OCI-LY7 (cell line): Measurements from ENCODE around the gene PHF23. TPM values are rescaled to one million over a fixed set of nuclear protein-coding genes. Genes with fewer than 3 reads are reported as not detected.

Experiments
- BruUV-seq: library from RNA; stranded (reverse); fragments of 400-500 nt; replicated peaks from 2 replicates; lab custom pipeline; 2021; lab: Mats Ljungman, UMichigan
- CTCF ChIA-PET: fragments of 300-600 bp; sonication (Branson Sonifier 250); formaldehyde crosslinking; loops from one replicate; lab custom pipeline; 2022; ENCODE audit warnings: antibody characterized with exemption; ENCODE audit not compliant: unreplicated experiment; lab: Charles Lee
- POLR2A ChIA-PET: fragments of 300-600 bp; sonication (Branson Sonifier 250); formaldehyde crosslinking; loops from one replicate; lab custom pipeline; 2022; ENCODE audit warnings: antibody characterized with exemption; lab: Charles Lee
- DNase-seq: peaks from one replicate; pipeline ENCODE4 v3.0.0-alpha.2; 2015; ENCODE audit warnings: low spot score
- H2AFZ ChIP-seq: fragments of 200-600 bp; sonication (generic), shearing (Covaris generic); 2 replicates; pipeline ENCODE4 v1.6.1; 2014; ENCODE audit warnings: mild to moderate bottlenecking, antibody characterized with exemption, low read length, moderate library complexity
- H3K27ac ChIP-seq: fragments of 200-600 bp; sonication (generic); 2 replicates; pipeline ENCODE4 v1.5.1; 2014; ENCODE audit warnings: mixed run types, low read depth, mild to moderate bottlenecking, moderate library complexity, low read length, inconsistent platforms; ENCODE audit not compliant: poor library complexity, severe bottlenecking
- H3K36me3 ChIP-seq: fragments of 200-600 bp; sonication (generic); 2 replicates; pipeline ENCODE4 v1.6.1; 2014; ENCODE audit warnings: mild to moderate bottlenecking, antibody characterized with exemption, low read length, moderate library complexity, mixed read lengths; ENCODE audit not compliant: insufficient read depth
- H3K4me1 ChIP-seq: fragments of 200-600 bp; sonication (generic); 2 replicates; pipeline ENCODE4 v1.5.1; 2014; ENCODE audit warnings: mild to moderate bottlenecking, low read length; ENCODE audit not compliant: insufficient read depth, poor library complexity, severe bottlenecking
- H3K4me2 ChIP-seq: fragments of 200-600 bp; sonication (generic); 2 replicates; pipeline ENCODE4 v1.6.1; 2014; ENCODE audit warnings: mild to moderate bottlenecking, low read length
- H3K4me3 ChIP-seq: fragments of 200-600 bp; sonication (generic); 2 replicates; pipeline ENCODE4 v1.5.1; 2014; ENCODE audit warnings: mild to moderate bottlenecking, low read depth, low read length; ENCODE audit not compliant: poor library complexity, severe bottlenecking
- H3K79me2 ChIP-seq: fragments of 200-600 bp; sonication (generic); 2 replicates; pipeline ENCODE4 v1.6.1; 2016; ENCODE audit warnings: low read depth, mild to moderate bottlenecking, low read length, moderate library complexity, mixed read lengths; ENCODE audit not compliant: insufficient read depth
- H3K9me2 ChIP-seq: fragments of 200-600 bp; sonication (generic); 2 replicates; pipeline ENCODE4 v1.6.1; 2016; ENCODE audit warnings: mild to moderate bottlenecking, low read length, mixed read lengths; ENCODE audit not compliant: insufficient read depth
- H3K9me3 ChIP-seq: fragments of 200-600 bp; sonication (generic); 2 replicates; pipeline ENCODE4 v1.6.1; 2014; ENCODE audit warnings: mild to moderate bottlenecking, mixed run types, low read length, mixed read lengths
- H4K20me1 ChIP-seq: fragments of 200-600 bp; sonication (generic); 2 replicates; pipeline ENCODE4 v1.6.1; 2014; ENCODE audit warnings: mild to moderate bottlenecking, antibody characterized with exemption, low read length, moderate library complexity, mixed read lengths; ENCODE audit not compliant: insufficient read depth
- EZH2phosphoT487 ChIP-seq: fragments of 200-600 bp; sonication (generic); IDR thresholded peaks from 2 replicates; pipeline ENCODE4 v1.6.1; 2018; ENCODE audit warnings: low read depth, borderline replicate concordance, mild to moderate bottlenecking, mixed run types, antibody characterized with exemption, low read length, moderate library complexity, mixed read lengths
- intact Hi-C: fragments of 100-400 bp; cut with micrococcal nuclease; formaldehyde crosslinking; loops from one replicate; pipeline ENCODE4 v1.10.0; 2022; ENCODE audit not compliant: unreplicated experiment
- total RNA-seq, 2 experiments: library from RNA; depleted of rRNA in 1 of 2; stranded (reverse); fragments of >200 nt in 1 of 2; shearing (Covaris generic) in 1 of 2; gene quantifications; 2 replicates each; pipeline ENCODE4 v1.2.3, GENCODE V29; 2014 to 2022
- TF ChIP-seq, protein P1 (sequence below): fragments of 200-600 bp; sonication (generic); conservative IDR thresholded peaks from 2 replicates; pipeline ENCODE4 v1.5.1; 2014; ENCODE audit warnings: mild to moderate bottlenecking, antibody characterized with exemption, low read length, moderate library complexity, mixed read lengths

PHF23 gene
- total RNA-seq, 2 experiments from 2014 or later = 43.3 to 47.7 TPM

DNA sequence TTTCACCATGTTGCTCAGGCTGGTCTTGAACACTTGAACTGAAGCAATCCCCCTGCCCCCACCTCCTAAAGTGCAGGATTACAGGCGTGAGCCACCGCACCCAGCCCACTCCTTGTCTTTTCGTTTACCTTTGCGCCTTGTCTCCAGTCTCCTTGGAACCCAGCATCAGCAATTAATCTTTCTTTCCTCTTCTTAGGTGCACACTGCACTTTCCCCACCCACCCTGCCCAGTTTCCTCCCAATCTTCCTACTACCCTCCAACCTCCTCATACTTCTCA, 24.5 kb upstream of the PHF23 start:
- H3K4me2 ChIP-seq = peak overlapping the region; percentile 65; the same call in 1 of the 2 replicates
- H3K9me3 ChIP-seq = no peaks in the 10 kb centered on the region
- H3K4me3 ChIP-seq = peak overlapping the region; percentile 44
- TF ChIP-seq EZH2phosphoT487 = no peak
- TF ChIP-seq, protein P1, sequence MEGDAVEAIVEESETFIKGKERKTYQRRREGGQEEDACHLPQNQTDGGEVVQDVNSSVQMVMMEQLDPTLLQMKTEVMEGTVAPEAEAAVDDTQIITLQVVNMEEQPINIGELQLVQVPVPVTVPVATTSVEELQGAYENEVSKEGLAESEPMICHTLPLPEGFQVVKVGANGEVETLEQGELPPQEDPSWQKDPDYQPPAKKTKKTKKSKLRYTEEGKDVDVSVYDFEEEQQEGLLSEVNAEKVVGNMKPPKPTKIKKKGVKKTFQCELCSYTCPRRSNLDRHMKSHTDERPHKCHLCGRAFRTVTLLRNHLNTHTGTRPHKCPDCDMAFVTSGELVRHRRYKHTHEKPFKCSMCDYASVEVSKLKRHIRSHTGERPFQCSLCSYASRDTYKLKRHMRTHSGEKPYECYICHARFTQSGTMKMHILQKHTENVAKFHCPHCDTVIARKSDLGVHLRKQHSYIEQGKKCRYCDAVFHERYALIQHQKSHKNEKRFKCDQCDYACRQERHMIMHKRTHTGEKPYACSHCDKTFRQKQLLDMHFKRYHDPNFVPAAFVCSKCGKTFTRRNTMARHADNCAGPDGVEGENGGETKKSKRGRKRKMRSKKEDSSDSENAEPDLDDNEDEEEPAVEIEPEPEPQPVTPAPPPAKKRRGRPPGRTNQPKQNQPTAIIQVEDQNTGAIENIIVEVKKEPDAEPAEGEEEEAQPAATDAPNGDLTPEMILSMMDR = no peak
- no peaks in the 10 kb centered on the region for H3K9me2 ChIP-seq
- H3K79me2 ChIP-seq = no peaks in the 10 kb centered on the region
- H3K27ac ChIP-seq = no peak overlapping the region
- CTCF ChIA-PET = no interaction called here
- POLR2A ChIA-PET = interaction anchor here (1.0 kb wide), 1 partner anchor 46 kb away, joined by 3 read pairs; no protein-coding TSS in a partner anchor
- peaks cover 9% of the 10 kb centered on the region for H3K36me3 ChIP-seq
- H3K4me1 ChIP-seq = peaks cover 17% of the 10 kb centered on the region
- DNase-seq = no peak
- peak overlapping the region; percentile 62; the same call in 1 of the 2 replicates for H2AFZ ChIP-seq
- BruUV-seq = no TSS peak
- H4K20me1 ChIP-seq = no peaks in the 10 kb centered on the region
- intact Hi-C loops = no loop called here

DNA sequence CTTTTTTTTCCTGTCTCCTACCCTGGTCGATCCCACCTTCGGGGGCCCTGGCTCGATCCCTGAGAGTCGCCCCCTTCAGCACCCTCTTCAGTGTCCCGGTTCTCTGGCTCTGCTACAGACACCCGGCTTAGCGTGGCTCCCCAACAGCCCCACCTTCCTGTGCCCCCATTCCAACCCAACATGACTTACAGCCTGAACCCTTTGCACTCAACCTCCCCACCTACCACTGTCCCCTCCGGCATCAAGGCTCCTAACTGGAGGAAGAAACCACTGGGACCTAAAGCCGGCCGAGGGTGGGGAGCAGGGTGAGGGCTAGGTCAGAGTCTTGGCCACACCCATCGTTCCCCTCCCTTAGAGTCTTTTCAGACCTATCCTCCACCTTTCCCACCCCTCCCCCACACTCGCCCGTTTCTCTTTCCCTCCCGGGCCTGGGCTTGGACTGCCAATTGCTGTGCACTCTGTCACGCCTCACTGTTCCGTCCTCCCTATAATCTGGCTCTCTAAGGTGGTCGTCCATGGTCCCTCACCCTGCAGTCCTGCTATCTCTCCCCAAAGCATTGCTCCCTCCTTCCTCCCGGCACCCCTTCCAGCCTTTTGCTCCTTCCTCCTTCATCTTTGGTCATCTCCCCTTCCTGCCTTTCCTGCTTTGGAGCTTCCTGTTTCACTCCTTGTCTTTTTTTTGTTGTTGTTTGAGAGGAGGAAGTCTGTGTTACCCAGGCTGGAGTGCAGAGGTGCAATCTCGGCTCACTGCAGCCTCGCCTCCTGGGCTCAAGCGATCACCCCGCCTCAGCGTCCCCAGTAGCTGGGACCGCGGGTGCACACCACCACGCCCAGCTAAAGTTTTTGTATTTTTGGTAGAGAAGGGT, 23.9 kb upstream of the PHF23 start:
- DNase-seq = no peak
- peak overlapping the region; percentile 44 for H3K4me3 ChIP-seq
- peak overlapping the region; percentile 65 for H3K4me2 ChIP-seq
- H2AFZ ChIP-seq = peak overlapping the region; percentile 62
- CTCF ChIA-PET = no interaction called here
- no TSS peak for BruUV-seq
- POLR2A ChIA-PET = interaction anchor here (1.0 kb wide), 1 partner anchor 46 kb away, joined by 3 read pairs; no protein-coding TSS in a partner anchor
- H3K9me2 ChIP-seq = no peaks in the 10 kb centered on the region
- H3K79me2 ChIP-seq = no peaks in the 10 kb centered on the region
- TF ChIP-seq, protein P1 = no peak
- no peak for TF ChIP-seq EZH2phosphoT487
- peaks cover 17% of the 10 kb centered on the region for H3K4me1 ChIP-seq
- no peaks in the 10 kb centered on the region for H3K9me3 ChIP-seq
- intact Hi-C loops = no loop called here
- H4K20me1 ChIP-seq = no peaks in the 10 kb centered on the region
- H3K36me3 ChIP-seq = peaks cover 15% of the 10 kb centered on the region
- H3K27ac ChIP-seq = no peak overlapping the region
